Right cardiac atrium (tissue), 5 donors: Measurements from ENCODE around the gene ARGLU1. TPM values are rescaled to one million over a fixed set of nuclear protein-coding genes. Genes with fewer than 3 reads are reported as not detected.

Experiments
- ATAC-seq, 2 donors: fragments of 200-7000 bp; cut with Tn5 transposase; one replicate each; pipeline versions ENCODE4 v1.8.0 to v1.9.1; 2020; ENCODE audit warnings: moderate library complexity in 2 of 2, mild to moderate bottlenecking in 1 of 2
- DNase-seq, 3 donors: peaks; one replicate each; pipeline ENCODE4 v3.0.0-alpha.2; 2020
- H3K27ac ChIP-seq: one replicate; pipeline ENCODE4 v1.5.1; 2013; ENCODE audit warnings: mild to moderate bottlenecking, low read length, control low read depth, moderate library complexity
- H3K27me3 ChIP-seq: one replicate; pipeline ENCODE4 v1.6.1; 2013; ENCODE audit not compliant: control insufficient read depth, insufficient read depth
- H3K4me1 ChIP-seq: one replicate; pipeline ENCODE4 v1.6.1; 2013; ENCODE audit warnings: low read length; ENCODE audit not compliant: control insufficient read depth, insufficient read depth
- H3K4me3 ChIP-seq: one replicate; pipeline ENCODE4 v1.5.1; 2013; ENCODE audit warnings: low read length, control low read depth
- H3K9me3 ChIP-seq: one replicate; pipeline ENCODE4 v1.6.1; 2013; ENCODE audit warnings: low read length; ENCODE audit not compliant: control insufficient read depth
- WGBS: extraction: QIAGEN DNeasy Blood & Tissue Kit; methylation state at CpG from one replicate; pipeline ENCODE4 v1.1.7; 2013; 5-methylcytosine and 5-hydroxymethylcytosine counted together
- intact Hi-C, 4 donors: fragments of 100-400 bp; cut with DNase I; formaldehyde crosslinking; loops; one replicate each; pipeline versions ENCODE4 v1.11.0 to v1.14.0; 2022 to 2023
- polyA plus RNA-seq: library from polyadenylated mRNA; stranded (reverse); fragments of 200-250 nt; gene quantifications from one replicate; pipeline ENCODE4 v1.2.3, GENCODE V29; 2013
- total RNA-seq, 4 donors: library from RNA; stranded (reverse); fragmentation: NEBNext Ultra II Directional; extraction: Animal tissue kit (Norgen Biotek cat#: 25700); gene quantifications; one replicate each; pipeline ENCODE4 v1.2.1, GENCODE V29; 2021
- donor health status: healthy with polysubstance abuse.
- donor health status: DM: no; HTN: yes; CAD: no.
- donor health status: DM: no; HTN: no; CAD: no.
- donor health status: DM: no; HTN: yes; CAD: no; lungs with severe emphysema.
- donor health status: DM: yes; HTN: yes; CAD: no.

ARGLU1 gene
- total and polyA plus RNA-seq, 5 donors: 44.2 to 63.0 (median 48.7) TPM

- Histone ChIP-seq H3K27me3 (no peaks in the 10 kb centered on the region), H3K4me3 (no peak overlapping the region), H3K9me3 (no peaks in the 10 kb centered on the region), H3K27ac (no peak overlapping the region), H3K4me1 (no peaks in the 10 kb centered on the region)
- 74% methylated on average over 3 of the region's 3 CpGs for WGBS
- no peak for DNase-seq
- ATAC-seq: peak in 1 of 2 donors; percentile 37
- intact Hi-C loops: no loop called here
These were observed 19.9 kb upstream of the ARGLU1 start for GRCh38 chr13:106587787-106588186.

DNA sequence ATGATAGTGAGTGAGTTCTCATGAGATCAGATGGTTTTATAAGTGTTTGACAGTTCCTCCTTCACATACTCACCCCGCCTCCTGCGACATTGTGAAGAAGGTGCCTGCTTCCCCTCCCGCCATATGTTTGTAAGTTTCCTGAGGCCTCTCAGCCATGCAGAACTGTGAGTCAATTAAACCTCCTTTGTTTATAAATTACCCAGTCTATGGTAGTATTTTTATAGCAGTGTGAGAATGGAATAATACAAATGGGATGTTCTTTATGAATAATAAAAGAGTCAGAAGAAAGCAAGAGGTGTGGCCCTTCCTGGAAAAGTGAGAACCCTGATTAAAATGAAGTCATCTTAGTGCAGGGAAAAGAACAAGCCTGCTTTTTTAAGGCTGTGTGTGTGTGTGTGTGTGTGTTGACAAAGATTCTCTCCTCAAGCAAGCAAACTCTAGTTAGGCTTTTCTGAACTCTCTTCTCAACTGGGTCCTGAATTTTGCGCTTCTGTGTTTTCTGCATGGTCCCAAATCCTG is 18.8 kb upstream of the ARGLU1 start:
- ATAC-seq: peak in 1 of 2 donors; percentile 75
- WGBS: 87% methylated on average over 4 of the region's 4 CpGs

GRCh38 chr13:106581225-106581624 is 13.3 kb upstream of the ARGLU1 start:
- no peak for ATAC-seq

More for the DNA sequence above, 18.8 kb upstream of the ARGLU1 start:
- Histone ChIP-seq H3K27ac (no peak overlapping the region), H3K4me1 (no peaks in the 10 kb centered on the region), H3K4me3 (no peak overlapping the region), H3K9me3 (no peaks in the 10 kb centered on the region), H3K27me3 (no peaks in the 10 kb centered on the region)
- intact Hi-C loops: no loop called here
- DNase-seq: no peak

GRCh38 chr13:106575896-106576295 is 8.0 kb upstream of the ARGLU1 start:
- Histone ChIP-seq H3K27ac (no peak overlapping the region), H3K4me1 (no peaks in the 10 kb centered on the region), H3K4me3 (no peak overlapping the region), H3K9me3 (no peaks in the 10 kb centered on the region), H3K27me3 (no peaks in the 10 kb centered on the region)
- no peak for ATAC-seq
- intact Hi-C loops: no loop called here
- DNase-seq: no peak

More at GRCh38 chr13:106581225-106581624, 13.3 kb upstream of the ARGLU1 start:
- Histone ChIP-seq H3K4me3 (no peak overlapping the region), H3K4me1 (no peaks in the 10 kb centered on the region), H3K27ac (no peak overlapping the region), H3K9me3 (no peaks in the 10 kb centered on the region), H3K27me3 (no peaks in the 10 kb centered on the region)
- intact Hi-C loops: no loop called here
- no peak for DNase-seq
- WGBS: 55% methylated on average over 4 of the region's 4 CpGs

GRCh38 chr13:106573868-106574267 is 5.9 kb upstream of the ARGLU1 start:
- WGBS: 13% methylated on average over 3 of the region's 3 CpGs
- Histone ChIP-seq H3K9me3 (no peaks in the 10 kb centered on the region), H3K4me1 (no peaks in the 10 kb centered on the region), H3K4me3 (no peak overlapping the region), H3K27me3 (no peaks in the 10 kb centered on the region), H3K27ac (no peak overlapping the region)
- ATAC-seq (peak; percentile 26 to 48), DNase-seq (peak; percentile 51 to 80 (median 75))
- intact Hi-C loops: no loop called here

DNA sequence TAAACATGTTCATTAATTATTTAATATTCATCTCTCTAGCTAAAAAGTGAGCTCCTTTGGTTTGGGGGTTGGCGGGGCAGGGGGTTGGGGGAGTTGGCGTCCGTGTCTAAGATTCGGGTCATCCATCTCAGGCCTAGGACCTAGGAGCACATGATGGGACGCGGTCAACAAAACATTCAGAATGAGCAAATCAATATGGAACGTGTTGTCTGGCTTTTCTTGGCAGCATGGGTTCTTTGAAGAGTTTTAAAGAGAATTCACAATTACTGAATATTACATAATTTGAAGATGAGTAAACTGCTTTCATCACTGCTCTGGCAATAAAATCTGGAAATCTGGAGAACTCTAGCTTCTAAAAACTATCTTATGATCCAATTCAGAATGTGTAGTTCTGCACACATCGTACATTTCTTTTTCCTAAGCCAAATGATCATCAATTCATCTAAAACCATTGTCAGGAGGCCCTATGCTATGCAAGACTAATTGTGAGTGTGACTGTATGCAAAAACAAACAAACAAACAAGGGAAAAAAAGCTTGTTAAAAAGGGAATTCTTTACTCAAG is 5.4 kb upstream of the ARGLU1 start:
- DNase-seq (no peak), ATAC-seq (no peak)
- 72% methylated on average over 8 of the region's 8 CpGs for WGBS
- H3K27ac ChIP-seq: no peak overlapping the region
- intact Hi-C loops: no loop called here
- no peaks in the 10 kb centered on the region for H3K27me3 ChIP-seq
- no peak overlapping the region for H3K4me3 ChIP-seq
- H3K9me3 ChIP-seq: no peaks in the 10 kb centered on the region
- H3K4me1 ChIP-seq: no peaks in the 10 kb centered on the region

- Histone ChIP-seq H3K9me3 (no peaks in the 10 kb centered on the region), H3K27me3 (no peaks in the 10 kb centered on the region), H3K4me1 (no peaks in the 10 kb centered on the region), H3K27ac (no peak overlapping the region), H3K4me3 (no peak overlapping the region)
- 33% methylated on average over 14 of the region's 14 CpGs for WGBS
- DNase-seq: peak; percentile 83 to 90 (median 86)
- intact Hi-C loops: no loop called here
- ATAC-seq: peak; percentile 67 to 71
These were observed 2.4 kb upstream of the ARGLU1 start for GRCh38 chr13:106570299-106570852.

GRCh38 chr13:106569233-106570095 is 1.5 kb upstream of the ARGLU1 start:
- intact Hi-C loops: no loop called here
- H3K27me3 ChIP-seq: no peaks in the 10 kb centered on the region
- peaks cover 2% of the 10 kb centered on the region for H3K4me1 ChIP-seq

DNA sequence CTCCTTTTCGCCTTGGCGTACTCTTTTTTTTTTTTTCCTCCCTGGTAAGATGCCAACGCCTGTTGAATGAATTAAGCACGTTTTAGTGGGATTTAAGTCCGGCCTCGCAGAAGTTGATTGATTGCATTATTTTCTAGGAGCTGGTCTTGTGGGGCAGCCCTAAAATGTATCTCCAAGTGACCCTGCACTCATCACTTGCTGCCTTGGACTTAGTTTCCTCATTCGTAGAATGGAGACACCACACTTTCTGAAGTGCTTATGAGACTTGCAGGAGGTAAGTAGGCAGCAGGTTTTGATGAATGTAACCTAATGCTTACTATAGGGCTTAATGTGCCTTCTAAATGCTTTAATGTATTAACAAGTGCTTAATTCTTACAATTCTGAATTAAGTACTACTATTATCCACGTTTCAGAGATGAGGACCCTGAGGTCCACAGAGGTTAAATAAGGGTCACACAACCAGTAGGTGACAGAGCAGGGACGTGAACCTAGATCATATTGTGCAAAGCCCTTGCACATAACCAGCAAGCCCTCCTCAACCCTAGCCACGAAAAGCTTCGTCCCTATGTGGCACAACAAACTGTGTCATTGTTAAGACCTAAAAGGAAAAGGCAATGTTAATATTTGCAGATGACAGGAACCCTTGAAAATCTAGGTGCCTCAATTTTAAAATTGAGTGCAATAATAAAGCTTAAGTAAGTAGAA is 514 bp upstream of the ARGLU1 start:
- intact Hi-C loops: no loop called here
- 25% methylated on average over 11 of the region's 11 CpGs for WGBS
- Histone ChIP-seq H3K4me1 (peaks cover 2% of the 10 kb centered on the region), H3K27me3 (no peaks in the 10 kb centered on the region), H3K9me3 (no peaks in the 10 kb centered on the region), H3K27ac (no peak overlapping the region), H3K4me3 (peak overlapping the region; percentile 85)
- ATAC-seq: peak; percentile 2 to 4
- DNase-seq: no peak

More at GRCh38 chr13:106569233-106570095, 1.5 kb upstream of the ARGLU1 start:
- H3K27ac ChIP-seq: no peak overlapping the region
- no peak overlapping the region for H3K4me3 ChIP-seq
- DNase-seq (no peak), ATAC-seq (no peak)
- H3K9me3 ChIP-seq: no peaks in the 10 kb centered on the region
- WGBS: 67% methylated on average over 3 of the region's 3 CpGs

DNA sequence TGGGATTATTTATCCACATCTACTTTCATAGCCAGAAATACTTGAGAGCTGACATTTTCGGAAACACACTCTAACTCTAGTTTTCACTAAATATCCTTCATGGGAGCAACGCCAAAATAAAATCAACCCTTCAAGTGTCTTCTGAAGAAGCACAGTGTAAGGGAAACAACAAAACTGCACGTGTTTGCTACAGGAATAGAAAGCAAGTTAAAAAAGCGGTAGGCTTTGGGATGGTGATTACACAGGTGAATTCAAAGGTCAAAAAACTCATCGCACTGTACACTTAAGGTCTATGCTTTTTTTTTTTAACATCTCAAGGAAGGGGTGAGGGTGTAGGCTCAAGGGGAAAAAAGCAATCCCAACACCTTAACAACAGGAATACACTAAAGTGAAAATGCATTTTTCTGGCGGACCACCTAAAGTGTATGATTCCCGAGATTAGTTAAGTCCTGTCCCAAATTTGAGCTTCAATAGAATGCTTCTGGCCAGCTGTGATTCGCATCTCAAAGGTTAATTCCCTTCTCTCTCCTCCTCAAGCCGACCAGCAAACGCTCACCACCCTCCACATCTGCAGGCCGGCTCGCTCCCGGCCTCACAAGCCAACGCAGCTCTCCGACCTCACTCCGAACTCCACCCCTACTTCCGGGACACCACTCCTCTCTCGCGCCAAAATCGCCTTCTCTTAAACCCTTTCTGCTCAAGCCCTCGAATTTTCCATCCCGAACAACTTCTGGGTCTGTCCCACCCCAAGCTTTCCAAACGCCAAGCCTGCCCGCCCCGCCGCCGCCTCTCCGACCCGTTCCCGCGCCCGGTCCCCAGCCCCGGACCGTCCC is 1.1 kb downstream of the ARGLU1 start:
- Histone ChIP-seq H3K27me3 (no peaks in the 10 kb centered on the region), H3K4me3 (peak overlapping the region; percentile 85), H3K9me3 (no peaks in the 10 kb centered on the region), H3K4me1 (peaks cover 2% of the 10 kb centered on the region), H3K27ac (peak overlapping the region; percentile 96)
- peak; percentile 79 to 86 (median 86) for DNase-seq
- intact Hi-C loops: no loop called here
- peak; percentile 68 to 75 for ATAC-seq
- 1% methylated on average over 34 of the region's 34 CpGs for WGBS
